GM18861 (cell line): ENCODE results near the gene COL11A2.

Experiments
- ATAC-seq: cut with Tn5 transposase; IDR thresholded peaks from one replicate; pipeline ENCODE4 v1.9.1; 2021; ENCODE audit not compliant: unreplicated experiment

Gene COL11A2

DNA sequence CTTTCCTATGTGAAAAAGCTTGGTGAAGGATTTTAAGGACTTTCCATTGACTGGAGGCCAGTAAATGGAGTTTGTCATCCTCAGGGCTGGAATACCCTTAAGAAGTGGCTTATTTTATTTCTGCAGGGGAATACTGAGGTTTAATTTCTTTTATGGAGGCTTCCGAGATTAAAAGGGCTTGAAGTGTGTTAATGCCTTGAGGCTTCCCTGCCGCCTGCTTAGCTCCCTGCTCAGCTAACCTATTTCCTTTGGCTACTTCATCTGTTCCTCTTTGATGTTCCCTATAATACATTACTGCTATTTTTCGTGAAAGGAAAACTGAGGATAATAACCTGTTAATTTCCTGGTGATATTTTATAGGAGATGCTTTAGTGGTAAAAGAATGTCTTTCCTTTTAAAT, 72.3 kb downstream of the COL11A2 start:
- no peak for ATAC-seq

- ATAC-seq, result no peak
These were observed 73.6 kb downstream of the COL11A2 start for GRCh38 chr6:33118525-33119123.

DNA sequence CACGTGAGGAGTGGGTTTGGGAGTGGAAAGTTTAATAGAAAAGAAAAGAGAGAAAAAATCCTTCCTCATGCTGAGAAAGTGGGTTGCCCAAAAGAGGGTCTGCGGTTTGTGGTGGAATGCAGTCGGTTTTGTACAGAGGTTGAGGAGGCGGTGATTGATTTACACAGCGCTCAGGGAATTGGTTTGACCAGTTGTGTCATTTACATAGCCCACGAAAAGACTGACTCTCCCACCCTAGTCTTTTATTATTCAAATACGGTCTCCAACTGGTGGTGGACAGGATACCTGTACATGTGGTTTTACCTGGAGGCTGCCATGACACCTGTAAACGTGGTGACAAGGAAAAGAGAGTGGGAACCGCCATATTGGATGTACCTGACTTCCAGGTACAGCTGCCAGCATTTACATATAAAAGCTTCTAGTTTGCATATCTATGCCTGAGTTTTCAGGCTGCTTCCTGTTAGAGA, 74.4 kb downstream of the COL11A2 start:
- no peak for ATAC-seq

DNA sequence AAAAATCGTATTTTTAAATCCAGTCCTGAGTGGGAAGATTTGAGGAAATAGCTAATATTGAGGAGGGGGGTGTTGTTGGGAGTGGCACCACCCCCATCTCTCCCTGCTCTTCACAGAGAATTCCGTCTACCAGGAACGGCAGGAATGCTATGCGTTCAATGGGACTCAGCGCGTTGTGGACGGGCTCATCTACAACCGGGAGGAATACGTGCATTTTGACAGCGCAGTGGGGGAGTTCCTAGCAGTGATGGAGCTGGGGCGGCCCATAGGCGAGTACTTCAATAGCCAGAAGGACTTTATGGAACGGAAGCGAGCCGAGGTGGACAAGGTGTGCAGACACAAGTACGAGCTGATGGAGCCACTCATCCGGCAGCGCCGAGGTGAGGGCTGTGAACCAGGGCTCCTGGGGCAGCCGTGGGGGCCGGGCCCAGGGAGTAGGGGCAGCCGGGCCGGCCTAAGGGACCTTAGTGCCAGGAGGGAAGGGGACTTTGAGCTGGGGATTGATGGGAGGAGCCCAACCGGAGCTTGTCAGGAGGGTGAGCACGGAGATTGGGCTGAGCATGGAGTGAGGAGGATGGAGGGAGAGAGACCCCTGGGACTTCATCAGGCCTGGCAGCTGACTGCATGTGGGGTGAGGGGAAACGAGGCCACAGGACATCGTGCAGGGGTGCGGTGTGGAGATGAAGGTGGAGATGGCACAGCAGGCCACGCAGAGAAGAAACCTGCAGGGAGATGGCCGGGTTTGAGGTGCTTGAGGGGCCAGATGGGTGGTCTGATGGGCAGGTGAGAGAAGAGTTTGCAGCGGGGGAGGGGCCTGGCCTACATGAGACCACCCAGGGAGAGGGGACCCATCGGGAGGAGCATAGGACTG, 75.2 kb downstream of the COL11A2 start:
- no peak for ATAC-seq

GRCh38 chr6:33116417-33116816, 75.8 kb downstream of the COL11A2 start:
- no peak for ATAC-seq

DNA sequence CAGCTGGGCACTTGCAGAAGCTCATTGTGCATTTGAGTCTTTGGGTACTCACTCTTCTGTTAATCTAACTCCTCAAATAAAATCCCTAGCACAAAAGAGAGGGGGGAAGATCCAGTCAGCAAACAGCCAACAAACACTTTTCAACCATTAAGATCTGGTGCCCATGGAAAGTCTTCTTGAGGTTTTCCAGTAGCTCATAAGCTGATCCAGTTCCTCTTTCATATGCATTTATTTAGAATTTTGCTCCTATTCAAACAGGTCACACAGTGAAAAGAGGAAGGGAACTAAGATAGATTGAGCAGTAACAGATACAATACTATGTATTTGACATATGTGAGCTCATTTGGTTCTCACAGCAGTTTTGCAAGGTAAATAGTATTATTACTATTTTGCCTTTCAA, 77.9 kb downstream of the COL11A2 start:
- no peak for ATAC-seq

DNA sequence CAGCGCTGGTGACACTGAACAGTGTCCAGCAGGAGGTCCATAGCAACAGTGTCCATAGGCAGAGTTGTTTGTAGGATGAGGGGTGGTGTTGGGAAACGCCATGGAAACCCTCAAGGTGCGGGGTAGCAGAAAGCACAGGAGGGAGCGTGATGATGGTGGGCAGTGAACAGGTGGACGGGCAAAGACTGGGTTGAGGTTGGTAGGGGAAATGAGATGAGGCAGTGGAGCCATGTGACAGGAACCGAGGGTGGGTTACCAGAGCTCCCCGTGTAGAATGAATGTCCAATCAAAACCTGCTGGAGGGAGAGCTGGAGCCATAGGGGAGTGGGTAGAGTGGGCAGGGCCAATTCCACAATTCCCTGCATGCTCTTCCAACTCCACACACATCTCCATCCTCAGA, 78.5 kb downstream of the COL11A2 start:
- ATAC-seq, result no peak
